T1000 (cell line): ENCODE data around the gene WDR33.
"Not testable (repeated sequence)": the region's sequence is repeated elsewhere in the genome, so short reads cannot be mapped to it uniquely, and the experiment has no call there.

Experiments used
- DNase-seq: peaks from one replicate; lab custom pipeline; 2025; ENCODE audit warnings: mixed read lengths; lab: John Stamatoyannopoulos, UW

WDR33 gene

GRCh38 chr2:127763776-127764175, 47.2 kb downstream of the WDR33 start:
- DNase-seq, result no peak

GRCh38 chr2:127762846-127763245, 48.1 kb downstream of the WDR33 start:
- no peak for DNase-seq

- DNase-seq, result no peak
Measured at GRCh38 chr2:127762441-127762840, 48.5 kb downstream of the WDR33 start.

- DNase-seq, result no peak
Measured at GRCh38 chr2:127759931-127760330, 51.0 kb downstream of the WDR33 start.

GRCh38 chr2:127754186-127754585, 56.8 kb downstream of the WDR33 start:
- DNase-seq, result no peak

GRCh38 chr2:127753374-127753773, 57.6 kb downstream of the WDR33 start:
- DNase-seq, result no peak

GRCh38 chr2:127749537-127749936, 61.4 kb downstream of the WDR33 start:
- DNase-seq, result not testable (repeated sequence)

- DNase-seq, result no peak
Measured at GRCh38 chr2:127747621-127748020, 63.4 kb downstream of the WDR33 start.

- DNase-seq, result no peak
Measured at GRCh38 chr2:127743477-127744026, 67.4 kb downstream of the WDR33 start.

GRCh38 chr2:127740665-127741288, 70.2 kb downstream of the WDR33 start:
- no peak for DNase-seq

- no peak for DNase-seq
Measured at GRCh38 chr2:127739800-127740199, 71.2 kb downstream of the WDR33 start.

GRCh38 chr2:127737892-127738291, 73.1 kb downstream of the WDR33 start:
- no peak for DNase-seq

GRCh38 chr2:127735537-127736399, 75.2 kb downstream of the WDR33 start:
- no peak for DNase-seq

GRCh38 chr2:127735044-127735443, 75.9 kb downstream of the WDR33 start:
- DNase-seq, result no peak

- no peak for DNase-seq
Measured at GRCh38 chr2:127733816-127734537, 77.0 kb downstream of the WDR33 start.

GRCh38 chr2:127733113-127733815, 77.7 kb downstream of the WDR33 start:
- DNase-seq, result no peak

GRCh38 chr2:127726158-127726880, 84.7 kb downstream of the WDR33 start:
- DNase-seq, result no peak

GRCh38 chr2:127722807-127723206, 88.2 kb downstream of the WDR33 start:
- no peak for DNase-seq

GRCh38 chr2:127721978-127722355, 89.0 kb downstream of the WDR33 start:
- no peak for DNase-seq

- peak; percentile 6 for DNase-seq
Measured at GRCh38 chr2:127721311-127721977, 89.5 kb downstream of the WDR33 start.
